ENCODE measurements around the gene SMG6.

- TF ChIP-seq CTCF (conservative IDR thresholded peaks at IDR 0.05; ENCODE audit: low read depth, low read length) (no peak), POLR2A (IDR thresholded peaks at IDR 0.05; ENCODE audit: low read depth, low read length) (no peak), RAD21 (IDR thresholded peaks at IDR 0.05; ENCODE audit: low read length) (no peak), ELK1 (IDR thresholded peaks at IDR 0.05; ENCODE audit: borderline replicate concordance, low read depth, low read length) (no peak), SMC3 (IDR thresholded peaks at IDR 0.05; ENCODE audit: low read depth, low read length) (no peak), USF2 (IDR thresholded peaks at IDR 0.05; ENCODE audit: low read depth, low read length) (no peak), CEBPB (IDR thresholded peaks at IDR 0.05; ENCODE audit: low read depth, low read length) (no peak), RCOR1 (IDR thresholded peaks at IDR 0.05; ENCODE audit: insufficient replicate concordance, low read length) (no peak), MAZ (IDR thresholded peaks at IDR 0.05; ENCODE audit: borderline replicate concordance, low read depth, low read length) (no peak), BHLHE40 (IDR thresholded peaks at IDR 0.05; ENCODE audit: low read depth, low read length) (no peak), FOS (IDR thresholded peaks at IDR 0.05; ENCODE audit: low read depth, low read length) (no peak), MAFK (IDR thresholded peaks at IDR 0.05; ENCODE audit: low read depth, low read length) (no peak)
Observed at GRCh38 chr17:2155573-2155972, 148.0 kb downstream of the SMG6 start.
